ENCODE results near the gene URM1. TPM values are rescaled to one million over a fixed set of nuclear protein-coding genes. Genes with fewer than 3 reads are reported as not detected.

Gene URM1
- total RNA-seq, 1 donor from 2014 or later = 56.1 TPM

- Mint-ChIP-seq H3K36me3 (no peaks in the 10 kb centered on the region), H3K27ac (peak overlapping the region; percentile 54), H3K4me1 (ENCODE audit: unreplicated experiment) (peaks cover 20% of the 10 kb centered on the region), H3K9me3 (no peaks in the 10 kb centered on the region), H3K27me3 (peaks cover 22% of the 10 kb centered on the region), H3K4me3 (no peak overlapping the region)
- peak; percentile 54 for TF ChIP-seq CTCF (conservative IDR thresholded peaks at IDR 0.05)
- no peak for DNase-seq (ENCODE audit: extremely low spot score, unreplicated experiment)
Observed at GRCh38 chr9:128414461-128414860, 43.3 kb downstream of the URM1 start.

- H3K4me3 Mint-ChIP-seq = no peak overlapping the region
- no peaks in the 10 kb centered on the region for H3K9me3 Mint-ChIP-seq
- H3K27me3 Mint-ChIP-seq = peaks cover 16% of the 10 kb centered on the region
- peaks cover 14% of the 10 kb centered on the region for H3K4me1 Mint-ChIP-seq (ENCODE audit: unreplicated experiment)
- no peak for TF ChIP-seq CTCF (conservative IDR thresholded peaks at IDR 0.05)
- DNase-seq (ENCODE audit: extremely low spot score, unreplicated experiment) = no peak
- H3K27ac Mint-ChIP-seq = peak overlapping the region; percentile 98
- H3K36me3 Mint-ChIP-seq = no peaks in the 10 kb centered on the region
Observed at GRCh38 chr9:128415281-128415680, 44.1 kb downstream of the URM1 start.

- Mint-ChIP-seq H3K36me3 (no peaks in the 10 kb centered on the region), H3K9me3 (no peaks in the 10 kb centered on the region)
Observed at GRCh38 chr9:128416014-128416413, 44.8 kb downstream of the URM1 start.

GRCh38 chr9:128416432-128417019 lies 45.4 kb downstream of the URM1 start:
- no peak for DNase-seq (ENCODE audit: extremely low spot score, unreplicated experiment)
- Mint-ChIP-seq H3K9me3 (no peaks in the 10 kb centered on the region), H3K27ac (peak overlapping the region; percentile 98), H3K27me3 (peaks cover 13% of the 10 kb centered on the region), H3K4me3 (peak overlapping the region; percentile 84), H3K36me3 (no peaks in the 10 kb centered on the region), H3K4me1 (ENCODE audit: unreplicated experiment) (peaks cover 10% of the 10 kb centered on the region)
- no peak for TF ChIP-seq CTCF (conservative IDR thresholded peaks at IDR 0.05)

More at GRCh38 chr9:128416014-128416413, 44.8 kb downstream of the URM1 start:
- Mint-ChIP-seq H3K4me3 (peak overlapping the region; percentile 84), H3K27ac (peak overlapping the region; percentile 98), H3K27me3 (peaks cover 16% of the 10 kb centered on the region), H3K4me1 (ENCODE audit: unreplicated experiment) (peaks cover 14% of the 10 kb centered on the region)
- no peak for TF ChIP-seq CTCF (conservative IDR thresholded peaks at IDR 0.05)
- no peak for DNase-seq (ENCODE audit: extremely low spot score, unreplicated experiment)

GRCh38 chr9:128419061-128419925 lies 48.1 kb downstream of the URM1 start:
- Mint-ChIP-seq H3K4me1 (ENCODE audit: unreplicated experiment) (peaks cover 10% of the 10 kb centered on the region), H3K27me3 (peaks cover 12% of the 10 kb centered on the region), H3K9me3 (no peaks in the 10 kb centered on the region), H3K36me3 (no peaks in the 10 kb centered on the region), H3K27ac (peak overlapping the region; percentile 84), H3K4me3 (peak overlapping the region; percentile 83)
- no peak for TF ChIP-seq CTCF (conservative IDR thresholded peaks at IDR 0.05)
- no peak for DNase-seq (ENCODE audit: extremely low spot score, unreplicated experiment)
